Measurements from ENCODE around the gene NDOR1.

Gene NDOR1

GRCh38 chr9:137219757-137220316 lies 14.3 kb downstream of the NDOR1 start:
- H3K27ac ChIP-seq (replicated peaks), result no peak overlapping the region

DNA sequence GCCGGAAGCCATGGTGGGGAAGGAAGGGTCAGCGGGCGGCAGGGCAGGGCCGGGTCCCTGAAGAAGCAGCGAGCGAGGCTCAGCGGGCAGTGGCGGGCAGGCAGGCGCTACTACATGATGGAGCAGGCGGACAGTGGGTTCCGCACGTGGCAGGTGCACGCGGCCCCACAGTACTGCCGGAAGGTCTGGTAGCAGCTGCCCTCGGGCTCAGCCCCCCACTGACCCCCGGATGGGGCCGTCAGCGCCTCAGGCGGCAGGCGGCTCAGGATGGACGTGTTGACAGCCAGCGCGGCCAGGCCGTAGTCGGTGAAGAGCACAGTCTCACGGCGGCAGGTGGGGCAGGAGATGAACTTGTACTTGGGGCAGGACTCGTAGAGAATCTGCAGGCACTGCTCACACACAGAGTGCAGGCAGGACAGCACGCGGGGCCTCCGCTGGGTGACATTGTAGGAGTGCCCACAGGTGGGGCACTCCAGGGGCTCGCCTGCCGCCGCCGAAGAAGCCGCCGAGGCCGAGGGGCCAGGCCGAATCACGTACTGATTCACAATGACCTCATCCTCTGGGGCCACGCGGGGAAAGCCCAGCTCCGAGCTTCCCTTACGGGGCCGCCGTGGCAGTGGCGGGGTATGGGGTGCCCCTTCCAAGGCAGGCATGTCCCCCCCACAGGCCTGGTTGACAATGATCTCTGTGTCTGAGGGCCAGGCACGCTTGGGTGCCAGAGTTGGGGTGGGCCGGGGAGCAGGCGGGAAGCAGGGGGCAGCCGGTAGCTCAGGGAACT lies 15.0 kb downstream of the NDOR1 start:
- DNase-seq (ENCODE audit: low read depth in 1 of 2, low spot score in 1 of 2), result no peak
- TF ChIP-seq, protein P1, sequence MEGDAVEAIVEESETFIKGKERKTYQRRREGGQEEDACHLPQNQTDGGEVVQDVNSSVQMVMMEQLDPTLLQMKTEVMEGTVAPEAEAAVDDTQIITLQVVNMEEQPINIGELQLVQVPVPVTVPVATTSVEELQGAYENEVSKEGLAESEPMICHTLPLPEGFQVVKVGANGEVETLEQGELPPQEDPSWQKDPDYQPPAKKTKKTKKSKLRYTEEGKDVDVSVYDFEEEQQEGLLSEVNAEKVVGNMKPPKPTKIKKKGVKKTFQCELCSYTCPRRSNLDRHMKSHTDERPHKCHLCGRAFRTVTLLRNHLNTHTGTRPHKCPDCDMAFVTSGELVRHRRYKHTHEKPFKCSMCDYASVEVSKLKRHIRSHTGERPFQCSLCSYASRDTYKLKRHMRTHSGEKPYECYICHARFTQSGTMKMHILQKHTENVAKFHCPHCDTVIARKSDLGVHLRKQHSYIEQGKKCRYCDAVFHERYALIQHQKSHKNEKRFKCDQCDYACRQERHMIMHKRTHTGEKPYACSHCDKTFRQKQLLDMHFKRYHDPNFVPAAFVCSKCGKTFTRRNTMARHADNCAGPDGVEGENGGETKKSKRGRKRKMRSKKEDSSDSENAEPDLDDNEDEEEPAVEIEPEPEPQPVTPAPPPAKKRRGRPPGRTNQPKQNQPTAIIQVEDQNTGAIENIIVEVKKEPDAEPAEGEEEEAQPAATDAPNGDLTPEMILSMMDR (IDR thresholded peaks at IDR 0.05; ENCODE audit: insufficient read depth, low read length), result no peak
- no peak for TF ChIP-seq POLR2AphosphoS5 (IDR thresholded peaks at IDR 0.05; ENCODE audit: low read depth)
- no peak for TF ChIP-seq SPI1 (IDR thresholded peaks at IDR 0.05; ENCODE audit: borderline replicate concordance, low read depth)
- TF ChIP-seq, protein P2, sequence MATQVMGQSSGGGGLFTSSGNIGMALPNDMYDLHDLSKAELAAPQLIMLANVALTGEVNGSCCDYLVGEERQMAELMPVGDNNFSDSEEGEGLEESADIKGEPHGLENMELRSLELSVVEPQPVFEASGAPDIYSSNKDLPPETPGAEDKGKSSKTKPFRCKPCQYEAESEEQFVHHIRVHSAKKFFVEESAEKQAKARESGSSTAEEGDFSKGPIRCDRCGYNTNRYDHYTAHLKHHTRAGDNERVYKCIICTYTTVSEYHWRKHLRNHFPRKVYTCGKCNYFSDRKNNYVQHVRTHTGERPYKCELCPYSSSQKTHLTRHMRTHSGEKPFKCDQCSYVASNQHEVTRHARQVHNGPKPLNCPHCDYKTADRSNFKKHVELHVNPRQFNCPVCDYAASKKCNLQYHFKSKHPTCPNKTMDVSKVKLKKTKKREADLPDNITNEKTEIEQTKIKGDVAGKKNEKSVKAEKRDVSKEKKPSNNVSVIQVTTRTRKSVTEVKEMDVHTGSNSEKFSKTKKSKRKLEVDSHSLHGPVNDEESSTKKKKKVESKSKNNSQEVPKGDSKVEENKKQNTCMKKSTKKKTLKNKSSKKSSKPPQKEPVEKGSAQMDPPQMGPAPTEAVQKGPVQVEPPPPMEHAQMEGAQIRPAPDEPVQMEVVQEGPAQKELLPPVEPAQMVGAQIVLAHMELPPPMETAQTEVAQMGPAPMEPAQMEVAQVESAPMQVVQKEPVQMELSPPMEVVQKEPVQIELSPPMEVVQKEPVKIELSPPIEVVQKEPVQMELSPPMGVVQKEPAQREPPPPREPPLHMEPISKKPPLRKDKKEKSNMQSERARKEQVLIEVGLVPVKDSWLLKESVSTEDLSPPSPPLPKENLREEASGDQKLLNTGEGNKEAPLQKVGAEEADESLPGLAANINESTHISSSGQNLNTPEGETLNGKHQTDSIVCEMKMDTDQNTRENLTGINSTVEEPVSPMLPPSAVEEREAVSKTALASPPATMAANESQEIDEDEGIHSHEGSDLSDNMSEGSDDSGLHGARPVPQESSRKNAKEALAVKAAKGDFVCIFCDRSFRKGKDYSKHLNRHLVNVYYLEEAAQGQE (IDR thresholded peaks at IDR 0.05; ENCODE audit: insufficient replicate concordance, low read depth), result no peak
- no peak for TF ChIP-seq GABPA (IDR thresholded peaks at IDR 0.05; ENCODE audit: low read depth)
- H3K27me3 ChIP-seq (ENCODE audit: insufficient read depth, poor library complexity, severe bottlenecking), result no peaks in the 10 kb centered on the region
- H3K27ac ChIP-seq (replicated peaks), result no peak overlapping the region
- no peak overlapping the region for H3K4me3 ChIP-seq (replicated peaks; ENCODE audit: insufficient read depth, low read length)

More at GRCh38 chr9:137219757-137220316, 14.3 kb downstream of the NDOR1 start:
- TF ChIP-seq POLR2AphosphoS5 (IDR thresholded peaks at IDR 0.05; ENCODE audit: low read depth) (no peak), GABPA (IDR thresholded peaks at IDR 0.05; ENCODE audit: low read depth) (no peak), SPI1 (IDR thresholded peaks at IDR 0.05; ENCODE audit: borderline replicate concordance, low read depth) (no peak)
- TF ChIP-seq, protein P2 (IDR thresholded peaks at IDR 0.05; ENCODE audit: insufficient replicate concordance, low read depth), result no peak
- TF ChIP-seq, protein P1 (IDR thresholded peaks at IDR 0.05; ENCODE audit: insufficient read depth, low read length), result no peak
- Histone ChIP-seq H3K27me3 (ENCODE audit: insufficient read depth, poor library complexity, severe bottlenecking) (no peaks in the 10 kb centered on the region), H3K4me3 (replicated peaks; ENCODE audit: insufficient read depth, low read length) (no peak overlapping the region)
- no peak for DNase-seq (ENCODE audit: low read depth in 1 of 2, low spot score in 1 of 2)

- Histone ChIP-seq H3K27ac (replicated peaks) (no peak overlapping the region), H3K27me3 (ENCODE audit: insufficient read depth, poor library complexity, severe bottlenecking) (no peaks in the 10 kb centered on the region), H3K4me3 (replicated peaks; ENCODE audit: insufficient read depth, low read length) (no peak overlapping the region)
- TF ChIP-seq SPI1 (IDR thresholded peaks at IDR 0.05; ENCODE audit: borderline replicate concordance, low read depth), result no peak
- no peak for DNase-seq (ENCODE audit: low read depth in 1 of 2, low spot score in 1 of 2)
Observed at GRCh38 chr9:137221095-137221505, 15.6 kb downstream of the NDOR1 start.

DNA sequence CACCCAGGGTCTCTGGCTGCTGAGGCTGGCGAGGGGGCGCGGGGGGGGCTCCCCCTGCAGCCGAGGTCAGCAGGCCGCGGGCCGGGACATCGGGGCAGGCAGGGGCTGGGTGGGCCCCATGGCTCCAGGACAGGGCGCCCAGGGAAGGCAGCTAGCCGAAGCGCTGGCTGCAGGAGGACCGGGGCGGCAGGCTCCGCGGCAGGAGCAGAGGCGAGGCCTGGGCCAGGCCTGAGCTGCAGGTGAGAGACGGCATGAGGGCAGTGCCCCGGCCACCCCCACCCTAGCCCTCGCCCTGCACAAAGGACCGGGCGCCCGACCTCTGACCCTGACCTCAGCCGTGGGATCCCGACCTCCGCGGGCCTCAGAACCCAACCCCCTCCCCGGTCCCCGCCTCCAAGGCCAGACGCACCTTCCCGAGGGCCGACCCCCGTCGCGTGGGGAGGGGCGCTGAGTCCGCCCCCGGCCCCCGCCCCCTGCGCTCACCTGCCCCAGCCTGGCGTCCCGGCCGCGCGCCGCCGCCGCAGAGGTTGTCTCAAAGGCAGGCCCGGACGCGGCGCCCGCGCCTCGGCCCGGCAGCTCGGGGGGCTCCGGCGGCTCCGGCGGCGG lies 16.1 kb downstream of the NDOR1 start:
- peak overlapping the region; percentile 8 for H3K4me3 ChIP-seq (replicated peaks; ENCODE audit: insufficient read depth, low read length)
- TF ChIP-seq GABPA (IDR thresholded peaks at IDR 0.05; ENCODE audit: low read depth), result no peak
- TF ChIP-seq, protein P2 (IDR thresholded peaks at IDR 0.05; ENCODE audit: insufficient replicate concordance, low read depth), result no peak
- TF ChIP-seq SPI1 (IDR thresholded peaks at IDR 0.05; ENCODE audit: borderline replicate concordance, low read depth), result no peak
- TF ChIP-seq, protein P1 (IDR thresholded peaks at IDR 0.05; ENCODE audit: insufficient read depth, low read length), result no peak
- TF ChIP-seq POLR2AphosphoS5 (IDR thresholded peaks at IDR 0.05; ENCODE audit: low read depth), result no peak
- no peaks in the 10 kb centered on the region for H3K27me3 ChIP-seq (ENCODE audit: insufficient read depth, poor library complexity, severe bottlenecking)
- H3K27ac ChIP-seq (replicated peaks), result no peak overlapping the region
- no peak for DNase-seq (ENCODE audit: low read depth in 1 of 2, low spot score in 1 of 2)

Data from HL-60 (cell line).